Astrocyte of the cerebellum (primary cell): Measurements from ENCODE around the gene WDR1.

Experiments used
- DNase-seq: peaks from one replicate; pipeline ENCODE4 v3.0.0-alpha.2; 2011; ENCODE audit warnings: low read depth
- H3K4me3 ChIP-seq: 2 replicates; pipeline ENCODE4 v1.5.1; 2011; ENCODE audit warnings: mild to moderate bottlenecking, low read depth, low read length, moderate library complexity
- CTCF ChIP-seq: IDR thresholded peaks from 2 replicates; pipeline ENCODE4 v1.5.1; 2012; ENCODE audit warnings: low read length, low read depth, moderate library complexity, mild to moderate bottlenecking; ENCODE audit errors: missing control alignments
- in situ Hi-C: cut with HindIII; loops from 2 replicates; pipeline ENCODE4 v1.10.0; 2017; ENCODE audit warnings: low sequenced_read_pairs

Gene WDR1

GRCh38 chr4:10075953-10076391, 40.6 kb downstream of the WDR1 start:
- no peak for TF ChIP-seq CTCF
- in situ Hi-C loops, result no loop called here
- DNase-seq, result no peak
- H3K4me3 ChIP-seq, result no peak overlapping the region

- DNase-seq, result no peak
- in situ Hi-C loops, result no loop called here
- TF ChIP-seq CTCF, result no peak
- H3K4me3 ChIP-seq, result no peak overlapping the region
Measured at GRCh38 chr4:10075158-10075863, 41.3 kb downstream of the WDR1 start.

GRCh38 chr4:10074767-10075105, 41.9 kb downstream of the WDR1 start:
- in situ Hi-C loops, result no loop called here
- DNase-seq, result peak; percentile 33
- peak; percentile 67 for TF ChIP-seq CTCF
- no peak overlapping the region for H3K4me3 ChIP-seq

- H3K4me3 ChIP-seq, result no peak overlapping the region
- in situ Hi-C loops, result no loop called here
- TF ChIP-seq CTCF, result no peak
- DNase-seq, result no peak
Measured at GRCh38 chr4:10074076-10074766, 42.4 kb downstream of the WDR1 start.

GRCh38 chr4:10072420-10073017, 44.1 kb downstream of the WDR1 start:
- no peak for TF ChIP-seq CTCF
- in situ Hi-C loops, result no loop called here
- no peak for DNase-seq
- H3K4me3 ChIP-seq, result no peak overlapping the region

GRCh38 chr4:10069075-10069642, 47.4 kb downstream of the WDR1 start:
- DNase-seq, result no peak
- in situ Hi-C loops, result no loop called here
- TF ChIP-seq CTCF, result no peak

More at GRCh38 chr4:10069075-10069642, 47.4 kb downstream of the WDR1 start:
- H3K4me3 ChIP-seq, result no peak overlapping the region
